ENCODE measurements around the gene MUSK. TPM values are rescaled to one million over a fixed set of nuclear protein-coding genes. Genes with fewer than 3 reads are reported as not detected.

MUSK gene
- total and polyA plus RNA-seq, 2 experiments from 2014 or later, result not detected

- TF ChIP-seq ZNF462 (CRISPR knock-in tag; IDR thresholded peaks at IDR 0.05) (no peak), POLR2AphosphoS5 (IDR thresholded peaks at IDR 0.05; ENCODE audit: low read depth) (no peak), ZNF331 (CRISPR knock-in tag; IDR thresholded peaks at IDR 0.05; ENCODE audit: low read depth) (no peak)
These were observed 84.2 kb downstream of the MUSK start (continued) for GRCh38 chr9:110752766-110753165.

GRCh38 chr9:110753731-110754231 lies 85.2 kb downstream of the MUSK start:
- Histone ChIP-seq H3K36me3 (ENCODE audit: insufficient read depth) (no peaks in the 10 kb centered on the region), H3K4me2 (no peak overlapping the region), H3K27ac (ENCODE audit: low read depth) (no peak overlapping the region), H3F3A (replicated peaks; ENCODE audit: low read depth) (no peaks in the 10 kb centered on the region), H3K27me3 (ENCODE audit: insufficient read depth) (no peaks in the 10 kb centered on the region), H3K9me2 (ENCODE audit: insufficient read depth) (no peaks in the 10 kb centered on the region), H3K4me1 (ENCODE audit: insufficient read depth) (no peaks in the 10 kb centered on the region), H2AFZ (no peak overlapping the region), H3K4me3 (no peak overlapping the region), H3K79me2 (replicated peaks; ENCODE audit: insufficient read depth) (no peaks in the 10 kb centered on the region), H4K20me1 (replicated peaks; ENCODE audit: insufficient read depth) (no peaks in the 10 kb centered on the region)
- Mint-ChIP-seq H3K4me1 (peaks cover 10% of the 10 kb centered on the region; the same call in 2 of the 3 replicates), H3K4me3 (no peak overlapping the region), H3K36me3 (ENCODE audit: low read depth) (no peaks in the 10 kb centered on the region), H3K27ac (no peak overlapping the region), H3K9me3 (no peaks in the 10 kb centered on the region), H3K27me3 (ENCODE audit: insufficient read depth, low read depth, poor library complexity) (no peaks in the 10 kb centered on the region)
- ATAC-seq (no peak), DNase-seq (ENCODE audit: low spot score) (no peak)
- no peak for TF ChIP-seq POLR2AphosphoS5 (IDR thresholded peaks at IDR 0.05; ENCODE audit: low read depth)
- TF ChIP-seq EZH2phosphoT487 (IDR thresholded peaks at IDR 0.05; ENCODE audit: unreplicated experiment), result no peak
- TF ChIP-seq JUNB (IDR thresholded peaks at IDR 0.05; ENCODE audit: unreplicated experiment), result no peak
- TF ChIP-seq NANOG (IDR thresholded peaks at IDR 0.05; ENCODE audit: borderline replicate concordance), result no peak
- no peak for TF ChIP-seq STAT1 (IDR thresholded peaks at IDR 0.05; ENCODE audit: unreplicated experiment)
- TF ChIP-seq ZNF114 (CRISPR knock-in tag; IDR thresholded peaks at IDR 0.05), result no peak
- no peak for TF ChIP-seq CREB1 (CRISPR knock-in tag; IDR thresholded peaks at IDR 0.05; ENCODE audit: low read depth)

Data from GM23338 (cell line).